C4-2B (cell line): ENCODE data around the gene STX1A.
"Not testable (repeated sequence)": the region's sequence is repeated elsewhere in the genome, so short reads cannot be mapped to it uniquely, and the experiment has no call there.

ENCODE experiments used
- H3K27ac ChIP-seq: fragments of 450-650 bp; 2 replicates; pipeline ENCODE4 v1.5.1; 2017
- ZFX ChIP-seq: fragments of 450-650 bp; IDR thresholded peaks from 2 replicates; pipeline ENCODE4 v1.6.1; 2017
- TF ChIP-seq, protein P1 (sequence below): fragments of 450-650 bp; conservative IDR thresholded peaks from 2 replicates; pipeline ENCODE4 v1.5.1; 2017; ENCODE audit warnings: mild to moderate bottlenecking

Gene STX1A

GRCh38 chr7:73668886-73669230, 50.6 kb downstream of the STX1A start:
- H3K27ac ChIP-seq = no peak overlapping the region

DNA sequence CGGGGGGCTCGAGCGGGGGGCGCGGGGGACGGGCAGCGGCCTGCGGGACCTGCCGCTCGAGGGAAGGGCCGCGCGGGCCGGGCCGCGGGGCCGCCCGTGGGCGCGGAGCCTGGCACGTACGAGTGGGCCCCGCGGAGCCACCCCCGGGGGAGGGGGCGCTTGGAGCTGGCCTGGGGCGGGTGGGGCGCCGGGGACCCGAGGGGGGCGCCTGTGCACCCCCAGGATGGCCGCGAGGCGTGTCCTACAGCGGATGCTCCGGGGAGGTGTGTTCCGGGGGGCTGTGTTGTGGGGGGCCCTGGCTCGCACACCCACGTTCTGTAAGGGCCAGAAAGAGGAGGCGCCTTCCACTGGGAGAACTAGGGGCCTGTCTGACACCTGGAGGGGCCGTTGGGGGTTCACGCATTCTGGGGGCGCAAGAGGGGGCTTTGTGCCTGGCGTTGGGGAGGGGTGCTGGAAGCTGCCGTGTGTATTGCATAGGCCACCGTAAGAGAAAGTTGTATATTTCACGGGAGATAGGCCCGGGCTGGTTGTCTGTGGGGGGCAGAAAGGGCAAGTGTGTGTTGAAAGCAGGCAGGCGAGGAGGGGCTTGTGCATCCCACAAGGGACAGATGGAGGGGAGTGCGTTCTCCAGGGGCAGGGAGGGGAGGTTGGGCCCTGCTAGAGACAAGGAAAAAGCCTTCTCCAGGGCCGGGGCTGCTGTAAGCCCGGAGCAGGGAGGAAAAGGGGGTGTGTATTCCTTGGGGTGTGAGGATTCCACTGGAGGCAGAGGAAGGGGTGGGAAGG, 51.2 kb downstream of the STX1A start:
- no peak; the same call in 1 of the 2 replicates for TF ChIP-seq ZFX
- TF ChIP-seq, protein P1, sequence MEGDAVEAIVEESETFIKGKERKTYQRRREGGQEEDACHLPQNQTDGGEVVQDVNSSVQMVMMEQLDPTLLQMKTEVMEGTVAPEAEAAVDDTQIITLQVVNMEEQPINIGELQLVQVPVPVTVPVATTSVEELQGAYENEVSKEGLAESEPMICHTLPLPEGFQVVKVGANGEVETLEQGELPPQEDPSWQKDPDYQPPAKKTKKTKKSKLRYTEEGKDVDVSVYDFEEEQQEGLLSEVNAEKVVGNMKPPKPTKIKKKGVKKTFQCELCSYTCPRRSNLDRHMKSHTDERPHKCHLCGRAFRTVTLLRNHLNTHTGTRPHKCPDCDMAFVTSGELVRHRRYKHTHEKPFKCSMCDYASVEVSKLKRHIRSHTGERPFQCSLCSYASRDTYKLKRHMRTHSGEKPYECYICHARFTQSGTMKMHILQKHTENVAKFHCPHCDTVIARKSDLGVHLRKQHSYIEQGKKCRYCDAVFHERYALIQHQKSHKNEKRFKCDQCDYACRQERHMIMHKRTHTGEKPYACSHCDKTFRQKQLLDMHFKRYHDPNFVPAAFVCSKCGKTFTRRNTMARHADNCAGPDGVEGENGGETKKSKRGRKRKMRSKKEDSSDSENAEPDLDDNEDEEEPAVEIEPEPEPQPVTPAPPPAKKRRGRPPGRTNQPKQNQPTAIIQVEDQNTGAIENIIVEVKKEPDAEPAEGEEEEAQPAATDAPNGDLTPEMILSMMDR = no peak
- peak overlapping the region; percentile 45 for H3K27ac ChIP-seq

More at GRCh38 chr7:73668886-73669230, 50.6 kb downstream of the STX1A start:
- TF ChIP-seq ZFX = no peak
- TF ChIP-seq, protein P1 = no peak

DNA sequence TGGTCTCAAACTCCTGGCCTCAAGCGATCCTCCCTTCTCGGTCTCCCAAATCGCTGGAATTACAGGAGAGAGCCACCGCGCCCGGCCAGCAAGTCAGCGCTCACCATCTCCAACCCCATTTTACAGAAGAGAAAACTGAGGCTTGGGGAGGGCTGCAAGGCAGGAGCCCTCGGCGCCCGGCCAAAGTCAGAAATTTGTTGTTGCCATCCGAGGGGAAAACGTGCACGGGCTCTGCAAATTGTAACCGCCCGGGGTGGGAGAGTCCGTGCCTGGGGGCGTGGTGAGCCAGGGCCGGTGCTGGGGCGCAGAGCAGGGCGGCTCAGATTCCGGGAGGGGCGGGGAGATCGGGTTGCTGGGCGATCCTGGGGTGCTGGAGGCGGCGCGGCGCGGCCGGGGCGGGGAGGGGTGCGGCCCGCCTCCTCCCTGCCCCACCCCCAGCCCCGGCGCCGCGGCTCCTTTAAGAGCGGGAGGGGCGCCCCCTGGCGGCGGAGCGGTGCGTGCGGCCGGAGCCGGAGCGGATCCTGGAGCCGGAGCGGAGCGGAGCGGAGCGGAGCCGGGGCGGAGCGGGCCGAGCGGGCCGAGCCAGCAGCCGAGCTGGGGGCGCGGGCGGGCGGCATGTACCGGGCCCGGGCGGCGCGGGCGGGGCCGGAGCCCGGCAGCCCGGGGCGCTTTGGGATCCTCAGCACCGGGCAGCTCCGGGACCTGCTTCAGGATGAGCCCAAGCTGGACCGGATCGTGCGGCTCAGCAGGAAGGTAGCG, 51.9 kb downstream of the STX1A start, which contains the start of gene VPS37D:
TSS of gene VPS37D (plus strand) at position 488 of the 759 bp plus-strand sequence. CDS start at position 616, 128 bp downstream.
- no peak; the same call in 1 of the 2 replicates for TF ChIP-seq ZFX
- TF ChIP-seq, protein P1 = peak; percentile 99
- peak within 1 kb of the TSS; percentile 45 for H3K27ac ChIP-seq

- no peak for TF ChIP-seq ZFX
- TF ChIP-seq, protein P1 = no peak
- no peak overlapping the region for H3K27ac ChIP-seq
These were observed 56.4 kb downstream of the STX1A start for GRCh38 chr7:73663033-73663432.

GRCh38 chr7:73660594-73660993, 58.9 kb downstream of the STX1A start:
- H3K27ac ChIP-seq = not testable (repeated sequence)

DNA sequence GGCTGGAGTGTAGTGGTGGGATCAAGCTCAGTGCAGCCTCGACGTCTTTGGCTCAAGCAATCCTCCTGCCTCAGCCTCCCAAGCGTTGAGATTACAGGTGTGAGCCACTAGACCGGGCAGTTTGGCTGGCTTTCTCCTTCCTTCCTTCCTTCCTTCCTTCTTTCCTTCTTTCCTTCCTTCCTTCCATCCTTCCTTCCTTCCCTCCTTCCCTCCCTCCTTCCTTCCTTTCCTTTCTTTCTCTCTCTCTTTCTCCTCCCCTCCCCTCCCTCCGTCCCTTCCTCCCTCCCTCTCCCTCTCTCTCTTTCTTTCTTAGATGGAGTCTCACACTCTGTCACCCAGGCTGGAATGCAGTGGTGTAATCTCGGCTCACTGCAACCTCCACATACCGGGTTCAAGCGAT, 59.5 kb downstream of the STX1A start:
- TF ChIP-seq, protein P1 = no peak
- no peak for TF ChIP-seq ZFX
- H3K27ac ChIP-seq = no peak overlapping the region

- not testable (repeated sequence) for H3K27ac ChIP-seq
These were observed 64.2 kb downstream of the STX1A start for GRCh38 chr7:73655309-73655708.

DNA sequence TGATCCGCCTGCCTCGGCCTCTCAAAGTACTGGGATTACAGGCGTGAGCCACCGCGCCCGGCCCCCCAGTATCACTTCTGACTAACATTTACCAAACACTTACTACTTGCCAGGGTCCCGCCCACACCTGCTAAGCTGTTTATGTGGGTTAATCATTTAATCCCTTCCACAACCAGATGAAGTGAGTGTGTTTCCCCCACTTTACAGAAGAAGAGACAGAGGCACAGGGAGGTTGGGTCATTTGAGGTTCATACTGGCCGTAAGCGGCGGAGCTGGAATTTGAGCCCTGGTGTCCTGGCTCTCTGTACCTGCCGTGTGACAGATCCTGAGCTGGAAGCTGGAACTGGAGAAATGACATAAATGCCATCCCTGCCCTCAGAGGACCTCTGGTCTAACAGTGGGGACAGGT, 66.9 kb downstream of the STX1A start:
- H3K27ac ChIP-seq = no peak overlapping the region
- TF ChIP-seq, protein P1 = no peak
- no peak for TF ChIP-seq ZFX
